ENCODE data around the gene C2.
"Not testable (repeated sequence)": the region's sequence is repeated elsewhere in the genome, so short reads cannot be mapped to it uniquely, and the experiment has no call there.

C2 gene

GRCh38 chr6:31981744-31982143 is 54.2 kb downstream of the C2 start, which contains the start of gene C4A:
C4A (plus strand) TSS chr6:31982057; CDS start chr6:31982108, 51 bp downstream.
- not testable (repeated sequence) for DNase-seq

GRCh38 chr6:31989363-31989762 is 61.8 kb downstream of the C2 start:
- DNase-seq, result not testable (repeated sequence)

- DNase-seq, result not testable (repeated sequence)
Measured at GRCh38 chr6:31994421-31994820, 66.9 kb downstream of the C2 start.
